Ovary (tissue), 9 donors: ENCODE results near the gene THBS1. TPM values are rescaled to one million over a fixed set of nuclear protein-coding genes. Genes with fewer than 3 reads are reported as not detected.

Source experiments
- DNase-seq, 5 donors: peaks; one replicate each; pipeline ENCODE4 v3.0.0-alpha.2; 2019 to 2020
- H3K27ac ChIP-seq, 2 donors: fragments of 200-600 bp; one replicate each; pipeline versions ENCODE4 v1.5.1 to v1.8.0; 2019 to 2022
- H3K27me3 ChIP-seq: fragments of 200-600 bp; one replicate; pipeline ENCODE4 v1.8.0; 2022
- H3K36me3 ChIP-seq: fragments of 200-600 bp; sonication (generic); one replicate; pipeline ENCODE4 v1.5.1; 2019
- H3K4me1 ChIP-seq: one replicate; pipeline ENCODE4 v1.8.1; 2013; ENCODE audit warnings: mild to moderate bottlenecking, moderate library complexity; ENCODE audit not compliant: insufficient read depth
- H3K4me3 ChIP-seq: fragments of 200-600 bp; sonication (generic); one replicate; pipeline ENCODE4 v1.5.1; 2017
- H3K9me3 ChIP-seq, 2 donors: fragments of 200-600 bp in 1 of 2; sonication (generic) in 1 of 2; one replicate each; pipeline versions ENCODE4 v1.5.1 to v1.8.1; 2013 to 2019; ENCODE audit warnings: mild to moderate bottlenecking in 1 of 2, moderate library complexity in 1 of 2
- EP300 ChIP-seq: sonication (generic); formaldehyde crosslinking; IDR thresholded peaks from one replicate; pipeline ENCODE4 v1.6.1; 2017; ENCODE audit warnings: antibody characterized with exemption
- POLR2A ChIP-seq: fragments of 450-650 bp; IDR thresholded peaks from one replicate; pipeline ENCODE4 v1.6.1; 2017; ENCODE audit warnings: antibody characterized with exemption, mild to moderate bottlenecking, moderate library complexity
- WGBS, 3 donors: extraction: QIAGEN DNeasy Blood & Tissue Kit in 1 of 3; methylation state at CpG; one replicate each; pipeline versions ENCODE4 v1.1.5 to v1.1.7; 2013 to 2017; 5-methylcytosine and 5-hydroxymethylcytosine counted together
- intact Hi-C, 4 donors: fragments of 100-400 bp; cut with DNase I; formaldehyde crosslinking; loops; one replicate each; pipeline versions ENCODE4 v1.11.0 to v1.15.1; 2022 to 2023
- polyA plus RNA-seq, 2 donors: library from polyadenylated mRNA; stranded (reverse); fragments of 200-250 nt in 1 of 2; fragments of 350-450 nt in 1 of 2; fragmentation: Illumina TruSeq in 1 of 2; extraction: RNeasy Lipid Tissue Mini Kit (QIAGEN cat#74804) in 1 of 2; gene quantifications; one replicate each; pipeline ENCODE4 v1.2.3, GENCODE V29; 2013 to 2014
- total RNA-seq, 7 donors: library from RNA; depleted of rRNA in 2 of 7; stranded (reverse); fragments of >200 nt in 2 of 7; fragmentation: NEBNext Ultra II Directional in 3 of 7; extraction: Animal tissue kit (Norgen Biotek cat#: 25700) in 3 of 7; gene quantifications; one replicate each; pipeline versions ENCODE4 v1.1.0 to v1.2.4, GENCODE V29; 2016 to 2023
- TF ChIP-seq, protein P1 (sequence below), 3 donors: fragments of 450-650 bp in 2 of 3; fragments of 200-600 bp in 1 of 3; IDR thresholded peaks; one replicate each; pipeline versions ENCODE4 v1.5.1 to v1.8.0; 2016 to 2022; ENCODE audit warnings: antibody characterized with exemption in 3 of 3, mild to moderate bottlenecking in 1 of 3
- donor health status: DM: no; HTN: no; CAD: no; lungs with moderate emphysema.
- donor health status: DM: no; HTN: no; CAD: no.
- donor health status: Bipolar disorder and iron deficiency.
- donor health status: DM: yes; HTN: yes; CAD: no.
- donor health status: DM: no; HTN: no; CAD: no.
- donor health status: DM: yes; HTN: yes; CAD: no.

THBS1 gene
- total and polyA plus RNA-seq, 9 donors, result 53.6 to 428 (median 154) TPM

DNA sequence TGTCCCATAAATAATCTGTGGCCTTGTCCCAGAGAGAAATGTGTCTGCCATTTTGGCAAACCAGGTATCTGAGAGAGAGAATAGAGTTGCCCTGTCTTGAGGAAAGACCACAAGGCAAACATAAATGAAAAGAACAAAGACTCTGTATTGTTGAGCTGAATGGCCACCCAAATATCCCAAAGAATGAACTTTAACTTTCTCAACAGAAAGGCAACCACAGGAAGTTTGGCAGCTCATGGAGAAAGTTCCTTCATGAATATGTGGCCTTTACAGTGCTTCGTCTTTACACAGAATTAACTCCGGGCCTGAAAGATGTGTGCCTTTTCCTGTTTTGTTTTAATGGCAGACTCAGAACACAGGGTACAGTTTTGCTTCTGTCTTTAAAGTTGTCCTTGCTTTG lies 41.4 kb upstream of the THBS1 start:
- Histone ChIP-seq H3K36me3 (no peaks in the 10 kb centered on the region), H3K27me3 (no peaks in the 10 kb centered on the region), H3K27ac (no peak overlapping the region), H3K4me3 (no peak overlapping the region), H3K4me1 (peaks cover 9% of the 10 kb centered on the region), H3K9me3 (no peaks in the 10 kb centered on the region)
- 70 to 74% (median 73%) methylated on average over 2 of the region's 2 CpGs for WGBS, 3 donors
- intact Hi-C loops, result no loop called here
- TF ChIP-seq, protein P1, sequence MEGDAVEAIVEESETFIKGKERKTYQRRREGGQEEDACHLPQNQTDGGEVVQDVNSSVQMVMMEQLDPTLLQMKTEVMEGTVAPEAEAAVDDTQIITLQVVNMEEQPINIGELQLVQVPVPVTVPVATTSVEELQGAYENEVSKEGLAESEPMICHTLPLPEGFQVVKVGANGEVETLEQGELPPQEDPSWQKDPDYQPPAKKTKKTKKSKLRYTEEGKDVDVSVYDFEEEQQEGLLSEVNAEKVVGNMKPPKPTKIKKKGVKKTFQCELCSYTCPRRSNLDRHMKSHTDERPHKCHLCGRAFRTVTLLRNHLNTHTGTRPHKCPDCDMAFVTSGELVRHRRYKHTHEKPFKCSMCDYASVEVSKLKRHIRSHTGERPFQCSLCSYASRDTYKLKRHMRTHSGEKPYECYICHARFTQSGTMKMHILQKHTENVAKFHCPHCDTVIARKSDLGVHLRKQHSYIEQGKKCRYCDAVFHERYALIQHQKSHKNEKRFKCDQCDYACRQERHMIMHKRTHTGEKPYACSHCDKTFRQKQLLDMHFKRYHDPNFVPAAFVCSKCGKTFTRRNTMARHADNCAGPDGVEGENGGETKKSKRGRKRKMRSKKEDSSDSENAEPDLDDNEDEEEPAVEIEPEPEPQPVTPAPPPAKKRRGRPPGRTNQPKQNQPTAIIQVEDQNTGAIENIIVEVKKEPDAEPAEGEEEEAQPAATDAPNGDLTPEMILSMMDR (IDR thresholded peaks at IDR 0.05), result no peak
- TF ChIP-seq EP300 (no peak), POLR2A (no peak)
- no peak for DNase-seq

DNA sequence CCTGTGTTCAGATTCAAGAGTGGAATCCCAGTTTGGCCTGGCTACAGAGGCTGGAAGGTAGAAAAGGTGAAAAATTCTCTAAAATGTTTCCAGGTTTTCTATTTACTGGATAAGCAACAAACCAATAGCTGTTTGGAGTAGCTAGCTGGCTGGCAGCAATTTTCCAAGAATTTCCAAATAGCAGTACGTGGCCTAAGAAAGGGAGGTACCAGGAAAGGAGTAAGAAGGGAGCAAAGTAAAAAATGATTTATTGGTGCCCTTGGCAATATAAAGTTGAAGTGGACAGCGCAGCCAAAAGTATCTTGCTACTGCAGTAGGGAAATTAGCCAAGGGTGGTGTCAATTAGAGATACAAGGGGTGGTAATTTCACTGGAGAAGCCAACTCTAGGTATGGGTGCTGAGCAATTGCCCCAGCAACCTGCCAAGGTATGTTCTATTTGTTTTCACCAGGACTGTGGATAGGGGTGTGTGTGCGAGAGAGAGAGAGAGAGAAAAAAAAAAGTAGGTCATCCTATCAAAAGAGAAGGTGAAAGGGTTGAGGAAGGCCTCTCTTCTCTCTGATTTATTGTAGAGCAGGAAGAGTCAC lies 40.8 kb upstream of the THBS1 start:
- no peak for TF ChIP-seq POLR2A
- TF ChIP-seq, protein P1 (IDR thresholded peaks at IDR 0.05), result no peak
- TF ChIP-seq EP300, result no peak
- intact Hi-C loops, result no loop called here
- Histone ChIP-seq H3K4me1 (peaks cover 9% of the 10 kb centered on the region), H3K36me3 (no peaks in the 10 kb centered on the region), H3K9me3 (no peaks in the 10 kb centered on the region), H3K27me3 (no peaks in the 10 kb centered on the region), H3K27ac (no peak overlapping the region), H3K4me3 (no peak overlapping the region)
- 14 to 26% (median 19%) methylated on average over 3 of the region's 3 CpGs for WGBS, 3 donors
- DNase-seq, result no peak

DNA sequence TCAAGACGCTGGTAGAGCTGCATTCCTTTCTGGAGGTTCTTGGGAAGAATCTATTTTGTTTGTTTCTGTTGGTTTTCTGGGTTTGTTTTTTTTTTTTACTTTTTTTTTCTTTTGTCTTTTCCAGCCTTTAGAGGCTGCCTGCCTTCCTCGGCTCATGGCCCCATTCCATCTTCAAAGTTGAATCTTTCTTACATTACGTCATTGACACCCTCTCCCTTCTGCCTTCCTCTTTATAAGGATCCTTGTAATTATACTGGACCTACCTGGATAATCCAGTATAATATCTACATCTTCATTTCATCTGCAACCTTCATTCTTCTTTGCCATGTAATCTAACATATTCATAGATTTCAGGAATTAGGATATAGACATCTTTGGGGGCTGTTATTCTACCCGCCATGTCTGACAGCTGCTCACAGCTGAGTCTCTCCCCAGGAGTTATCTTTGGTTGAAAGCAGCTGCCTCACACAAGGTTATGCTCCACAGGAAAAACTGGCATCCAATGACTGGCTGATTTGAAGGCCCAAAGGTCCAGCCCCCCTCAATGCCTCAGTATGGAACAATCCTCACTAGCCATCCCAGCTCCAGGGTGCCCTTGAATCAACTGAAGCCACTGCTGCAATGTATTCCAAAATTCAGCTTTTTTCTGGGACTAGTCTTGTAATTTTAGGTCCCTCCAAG lies 38.4 kb upstream of the THBS1 start:
- Histone ChIP-seq H3K9me3 (no peaks in the 10 kb centered on the region), H3K4me3 (no peak overlapping the region), H3K36me3 (no peaks in the 10 kb centered on the region), H3K27ac (no peak overlapping the region), H3K4me1 (peaks cover 9% of the 10 kb centered on the region), H3K27me3 (no peaks in the 10 kb centered on the region)
- TF ChIP-seq, protein P1 (IDR thresholded peaks at IDR 0.05), result no peak
- TF ChIP-seq POLR2A (no peak), EP300 (no peak)
- WGBS, 3 donors, result 88 to 97% (median 94%) methylated on average over 4 of the region's 4 CpGs
- intact Hi-C loops, result no loop called here
- DNase-seq, result no peak

DNA sequence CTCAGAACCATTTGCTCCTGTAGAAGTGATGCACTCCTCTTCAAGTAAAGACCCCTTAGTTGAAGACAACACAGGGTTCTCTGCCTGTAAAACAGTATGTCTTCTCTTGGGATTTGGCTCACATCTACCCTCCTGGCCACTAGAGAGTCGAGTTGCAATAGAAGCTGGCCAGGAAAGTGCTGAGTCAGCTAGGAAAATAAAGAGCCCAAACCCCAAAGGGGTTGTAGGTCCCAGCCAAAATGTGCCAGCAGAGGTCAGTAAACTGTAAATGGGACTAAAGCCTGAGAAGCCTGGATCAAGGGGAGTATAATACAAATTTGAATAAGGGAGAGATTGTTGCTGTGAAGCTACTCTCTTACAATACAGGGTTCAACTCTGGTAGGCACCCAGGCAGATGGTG lies 37.2 kb upstream of the THBS1 start:
- H3K27ac ChIP-seq, result no peak overlapping the region
- peaks cover 9% of the 10 kb centered on the region for H3K4me1 ChIP-seq
- H3K36me3 ChIP-seq, result no peaks in the 10 kb centered on the region
- TF ChIP-seq, protein P1 (IDR thresholded peaks at IDR 0.05), result no peak
- TF ChIP-seq EP300, result no peak
- no peak for TF ChIP-seq POLR2A
- DNase-seq, result no peak
- intact Hi-C loops, result no loop called here
- H3K4me3 ChIP-seq, result no peak overlapping the region
- WGBS, 3 donors, result 26 to 57% (median 43%) methylated on average over 1 of the region's 1 CpG
- H3K9me3 ChIP-seq, result no peaks in the 10 kb centered on the region
- H3K27me3 ChIP-seq, result no peaks in the 10 kb centered on the region
